Astrocyte (in vitro differentiated cells and primary cell): Measurements from ENCODE around the gene WDR45B.

Experiments used
- EZH2 ChIP-seq: IDR thresholded peaks from 2 replicates; pipeline ENCODE4 v1.6.1; 2012; ENCODE audit warnings: mild to moderate bottlenecking, low read length, inconsistent platforms; ENCODE audit not compliant: insufficient read depth
- TF ChIP-seq, protein P1 (sequence below): IDR thresholded peaks from 2 replicates; pipeline ENCODE4 v1.5.1; 2011; ENCODE audit warnings: low read depth, mild to moderate bottlenecking, inconsistent platforms, low read length, moderate library complexity; ENCODE audit not compliant: insufficient read depth

DNA sequence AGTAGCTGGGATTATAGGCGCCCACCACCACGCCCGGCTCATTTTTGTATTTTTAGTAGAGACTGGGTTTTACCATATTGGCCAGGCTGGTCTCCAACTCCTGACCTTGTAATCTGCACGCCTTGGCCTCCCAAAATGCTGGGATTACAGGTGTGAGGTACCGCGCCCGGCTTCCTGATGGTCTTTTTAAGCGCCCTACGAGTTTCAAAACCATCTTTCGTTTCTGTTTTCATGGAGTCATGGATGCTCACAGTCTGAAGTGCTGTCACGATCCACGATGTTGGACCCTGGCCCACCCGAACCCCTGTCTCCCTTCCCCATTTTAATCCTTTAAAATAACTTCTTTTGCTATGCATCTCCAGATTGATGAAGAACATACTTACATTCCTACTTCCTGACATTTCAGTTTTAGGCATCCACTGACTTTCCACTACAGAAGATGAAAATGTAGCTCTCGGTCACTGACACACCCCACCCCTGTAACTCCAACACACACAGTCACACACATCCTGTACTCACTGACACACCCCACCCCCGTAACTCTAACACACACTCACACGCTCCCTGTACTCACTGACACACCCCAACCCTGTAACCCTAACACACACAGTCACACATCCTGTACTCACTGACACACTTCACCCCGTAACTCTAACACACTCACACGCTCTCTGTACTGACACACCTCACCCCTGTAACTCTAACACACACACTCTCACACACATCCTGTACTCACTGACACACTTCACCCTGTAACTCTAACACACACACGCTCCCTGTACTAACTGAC is 22.6 kb upstream of the WDR45B start:
- TF ChIP-seq, protein P1, sequence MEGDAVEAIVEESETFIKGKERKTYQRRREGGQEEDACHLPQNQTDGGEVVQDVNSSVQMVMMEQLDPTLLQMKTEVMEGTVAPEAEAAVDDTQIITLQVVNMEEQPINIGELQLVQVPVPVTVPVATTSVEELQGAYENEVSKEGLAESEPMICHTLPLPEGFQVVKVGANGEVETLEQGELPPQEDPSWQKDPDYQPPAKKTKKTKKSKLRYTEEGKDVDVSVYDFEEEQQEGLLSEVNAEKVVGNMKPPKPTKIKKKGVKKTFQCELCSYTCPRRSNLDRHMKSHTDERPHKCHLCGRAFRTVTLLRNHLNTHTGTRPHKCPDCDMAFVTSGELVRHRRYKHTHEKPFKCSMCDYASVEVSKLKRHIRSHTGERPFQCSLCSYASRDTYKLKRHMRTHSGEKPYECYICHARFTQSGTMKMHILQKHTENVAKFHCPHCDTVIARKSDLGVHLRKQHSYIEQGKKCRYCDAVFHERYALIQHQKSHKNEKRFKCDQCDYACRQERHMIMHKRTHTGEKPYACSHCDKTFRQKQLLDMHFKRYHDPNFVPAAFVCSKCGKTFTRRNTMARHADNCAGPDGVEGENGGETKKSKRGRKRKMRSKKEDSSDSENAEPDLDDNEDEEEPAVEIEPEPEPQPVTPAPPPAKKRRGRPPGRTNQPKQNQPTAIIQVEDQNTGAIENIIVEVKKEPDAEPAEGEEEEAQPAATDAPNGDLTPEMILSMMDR: no peak
- no peak for TF ChIP-seq EZH2
